ENCODE results near the gene ALDH18A1.

The ALDH18A1 gene

DNA sequence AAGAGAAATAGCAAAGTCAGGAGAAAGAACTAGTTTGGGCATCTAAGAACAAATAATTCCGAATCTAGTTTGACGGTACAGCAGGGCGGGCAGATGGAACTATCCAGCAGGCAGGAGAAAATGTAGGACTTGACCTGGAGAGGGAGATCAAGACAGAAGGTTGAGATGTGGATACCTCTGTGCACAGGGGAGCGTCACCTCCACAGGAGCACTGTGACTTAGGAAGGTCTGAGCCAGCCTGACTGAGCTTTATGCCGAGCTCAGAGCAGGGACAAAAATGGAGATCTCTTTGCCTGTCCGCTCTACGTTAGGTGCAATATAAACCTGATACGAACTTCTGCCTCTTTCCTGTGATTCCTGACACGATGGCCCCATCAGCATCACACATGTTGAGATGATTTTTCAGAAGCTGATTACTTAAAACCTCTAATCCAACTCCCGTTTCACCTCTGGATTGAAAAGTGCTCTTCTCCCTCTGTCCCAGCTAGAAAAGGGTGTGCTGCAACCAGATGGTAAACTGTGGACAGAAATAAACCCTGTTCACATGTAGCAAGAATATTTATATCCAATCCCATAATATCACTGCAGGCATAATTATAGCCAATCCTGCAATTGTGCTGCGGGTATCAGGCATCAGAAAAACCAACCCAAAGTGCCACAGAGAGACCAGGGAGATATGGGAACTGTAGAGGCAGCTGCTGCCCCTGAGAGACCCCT, 81.7 kb downstream of the ALDH18A1 start:
- DNase-seq: no peak

- no peak for DNase-seq
These were observed 82.4 kb downstream of the ALDH18A1 start for GRCh38 chr10:95573964-95574604.

DNA sequence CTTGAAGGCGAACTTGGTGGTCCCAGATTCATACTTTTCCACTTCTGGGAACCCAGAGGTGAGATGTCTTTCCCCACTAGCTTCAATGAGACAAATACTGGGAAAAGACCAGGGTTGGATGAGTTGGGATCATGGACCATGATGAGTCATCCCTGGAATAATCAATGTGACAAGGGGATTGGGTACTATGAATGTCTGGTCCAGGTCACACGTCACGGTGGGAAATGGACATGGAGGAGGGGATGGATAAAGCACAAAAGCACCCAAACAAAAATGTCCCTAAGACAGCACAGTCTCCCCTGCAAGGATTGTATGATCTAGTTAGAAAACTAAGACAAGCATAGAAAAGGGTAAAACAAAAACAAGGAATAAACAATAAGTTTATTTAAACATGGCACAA, 83.0 kb downstream of the ALDH18A1 start:
- DNase-seq: no peak

DNA sequence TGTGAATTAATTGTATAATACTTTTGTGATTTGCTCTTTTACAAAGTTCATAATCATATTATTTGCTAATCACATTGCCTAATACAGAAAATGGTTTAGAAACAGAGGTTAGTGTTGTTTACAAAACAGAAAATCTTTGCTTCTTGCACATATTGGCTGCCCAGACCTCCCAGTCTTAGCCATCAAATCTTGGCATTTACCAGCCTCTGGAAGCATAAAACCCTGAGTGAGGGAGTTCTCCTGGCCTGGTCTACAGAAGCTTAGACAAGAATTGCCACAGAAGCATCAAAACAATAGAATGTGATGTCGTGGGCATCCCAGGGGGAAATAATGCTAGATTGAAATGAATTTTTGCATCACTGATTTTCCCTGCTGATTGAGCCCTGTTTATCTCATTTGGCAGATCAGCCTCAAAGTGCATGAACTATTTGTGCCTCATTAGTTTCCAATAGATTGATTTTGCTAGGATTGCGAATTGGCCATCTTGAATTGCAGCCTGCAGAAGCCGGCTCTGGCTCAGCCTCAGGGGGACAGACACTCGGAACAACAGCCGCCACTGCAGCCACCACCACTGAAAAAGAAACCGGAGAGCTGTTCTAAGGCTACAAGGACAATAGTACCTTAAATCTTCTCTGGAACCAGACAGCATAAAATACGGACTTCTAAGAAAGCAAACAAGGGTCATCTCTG, 84.2 kb downstream of the ALDH18A1 start:
- DNase-seq: no peak

GRCh38 chr10:95571390-95571789, 85.1 kb downstream of the ALDH18A1 start:
- no peak for DNase-seq

DNA sequence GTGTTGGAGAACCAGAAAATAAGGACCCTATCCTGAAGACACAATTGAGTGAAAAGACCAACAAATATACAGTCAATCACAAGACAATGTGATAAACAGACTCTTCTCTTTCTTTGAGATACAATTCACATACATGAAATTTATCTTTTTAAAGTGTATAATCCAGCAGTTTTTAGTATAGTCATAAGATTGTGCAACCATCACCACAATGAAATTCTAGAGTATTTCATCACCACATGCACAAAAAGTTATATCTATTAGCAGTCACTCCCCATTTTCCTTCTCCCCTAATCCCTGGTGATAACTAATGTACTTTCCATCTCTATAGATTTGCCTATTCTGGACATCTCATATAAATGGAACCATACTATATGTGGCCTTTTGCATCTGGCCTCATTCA, 87.1 kb downstream of the ALDH18A1 start:
- peak; percentile 28 for DNase-seq

GRCh38 chr10:95567903-95568630, 88.4 kb downstream of the ALDH18A1 start:
- DNase-seq: no peak

GRCh38 chr10:95566136-95566535, 90.4 kb downstream of the ALDH18A1 start:
- no peak for DNase-seq

DNA sequence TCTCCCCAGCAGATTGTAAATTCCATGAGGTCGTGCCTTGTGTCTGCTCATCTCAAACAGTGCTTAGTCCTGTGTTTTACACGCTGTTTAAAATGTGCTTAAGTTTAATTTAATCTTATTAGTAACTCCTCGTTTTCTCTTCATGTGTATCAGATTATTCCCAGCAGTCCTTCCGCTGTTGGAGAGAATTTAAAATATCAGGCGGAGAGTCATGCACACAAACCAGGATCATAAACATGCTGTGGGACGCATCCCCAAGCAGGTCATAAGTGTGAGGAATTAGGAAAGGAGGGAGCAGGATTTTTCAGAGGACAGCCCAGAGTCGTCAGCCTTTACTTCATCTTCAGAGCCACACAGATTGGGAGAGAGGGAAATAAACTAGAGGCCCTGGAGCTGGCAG, 91.2 kb downstream of the ALDH18A1 start:
- no peak for DNase-seq

DNA sequence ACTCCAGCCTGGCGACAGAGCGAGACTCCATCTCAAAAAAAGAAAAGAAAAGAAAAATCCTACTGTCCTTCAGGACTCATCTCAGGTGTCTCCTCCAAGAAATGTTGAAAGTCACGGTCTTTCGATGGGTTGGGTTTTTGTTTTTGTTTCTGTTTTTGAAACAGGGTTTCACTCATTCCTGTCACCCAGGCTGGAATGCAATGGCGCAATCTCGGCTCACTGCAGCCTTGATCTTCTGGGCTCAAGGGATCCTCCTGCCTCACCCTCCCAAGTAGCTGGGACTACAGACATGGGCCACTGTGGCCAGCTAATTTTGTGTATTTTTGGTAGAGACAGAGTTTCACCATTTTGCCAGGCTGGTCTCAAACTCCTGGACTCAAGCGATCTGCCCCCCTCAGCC, 92.2 kb downstream of the ALDH18A1 start:
- DNase-seq: no peak

DNA sequence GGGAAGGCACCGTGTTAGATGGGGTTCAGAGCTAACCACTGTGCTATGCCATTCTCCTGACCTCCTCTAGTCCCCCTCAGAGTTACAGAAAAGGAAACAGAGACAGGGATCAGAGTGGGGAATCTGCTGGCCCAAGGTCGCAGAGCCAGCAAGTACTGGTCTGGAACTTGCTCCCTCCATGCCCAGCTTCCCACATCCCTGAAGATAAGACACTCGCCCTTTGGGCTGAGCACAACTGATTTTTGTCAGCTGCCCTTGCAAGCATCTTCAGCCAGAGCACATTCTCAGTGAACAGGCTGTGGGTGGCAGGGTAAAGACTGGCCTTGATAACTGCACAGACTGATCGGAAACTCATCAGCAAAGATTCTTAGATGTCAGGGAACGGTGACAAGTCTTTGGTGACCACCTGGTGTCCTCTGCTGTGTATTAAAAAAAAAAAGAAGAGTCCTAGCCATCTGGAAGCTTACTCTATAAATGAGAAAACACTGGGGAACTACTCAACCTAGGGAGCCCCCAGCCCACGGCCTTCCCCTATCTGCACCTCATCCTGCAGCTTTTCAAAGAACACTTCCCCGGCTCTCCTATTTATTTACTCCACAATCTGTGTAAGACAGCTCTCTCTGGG, 94.1 kb downstream of the ALDH18A1 start:
- no peak for DNase-seq

DNA sequence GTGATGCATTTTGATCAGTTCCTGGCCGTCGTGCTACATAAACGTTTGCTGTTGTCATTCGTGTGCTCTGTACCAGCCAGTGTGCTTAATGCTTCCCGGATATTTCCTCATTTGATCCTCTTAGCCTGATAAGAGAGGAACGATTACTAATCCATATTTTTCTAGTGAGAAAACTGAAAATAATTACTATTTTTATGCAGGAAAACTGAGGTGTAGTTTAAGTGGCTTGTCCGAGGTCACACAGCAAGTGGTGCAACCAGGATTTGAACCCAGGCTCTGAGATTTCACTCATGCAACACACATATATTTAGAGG, 94.7 kb downstream of the ALDH18A1 start:
- DNase-seq: no peak

GRCh38 chr10:95561177-95561863, 95.2 kb downstream of the ALDH18A1 start, which contains the start of gene SORBS1:
TSS of gene SORBS1 (minus strand) at chr10:95561371. CDS start at chr10:95441135, 120,236 bp downstream.
- DNase-seq: peak; percentile 98

GRCh38 chr10:95560278-95561176, 96.0 kb downstream of the ALDH18A1 start:
- DNase-seq: peak; percentile 48

GRCh38 chr10:95559896-95560277, 96.6 kb downstream of the ALDH18A1 start:
- no peak for DNase-seq

GRCh38 chr10:95559471-95559870, 97.0 kb downstream of the ALDH18A1 start:
- no peak for DNase-seq

- DNase-seq: no peak
These were observed 97.8 kb downstream of the ALDH18A1 start for GRCh38 chr10:95558593-95559320.

- DNase-seq: no peak
These were observed 99.3 kb downstream of the ALDH18A1 start for GRCh38 chr10:95556994-95557767.

Measured in hematopoietic multipotent progenitor cell treated with erythropoietin and hydrocortisone succinate and interleukin-3 and kit ligand, for 6 days (in vitro differentiated cells).